AG09309 (cell line): ENCODE data around the gene ZNF554.
A peak's percentile ranks its signal among the peaks of the same experiment; 100 is the strongest.
"Not testable (repeated sequence)": the region's sequence is repeated elsewhere in the genome, so short reads cannot be mapped to it uniquely, and the experiment has no call there.

Source experiments
- DNase-seq: peaks from one replicate; pipeline ENCODE4 v3.0.0-alpha.2; 2010; ENCODE audit warnings: low read depth
- H3K4me3 ChIP-seq: 2 replicates; pipeline ENCODE4 v1.5.1; 2011; ENCODE audit warnings: mild to moderate bottlenecking, low read depth, low read length, moderate library complexity; ENCODE audit not compliant: control insufficient read depth
- TF ChIP-seq, protein P1 (sequence below): IDR thresholded peaks from 2 replicates; pipeline ENCODE4 v1.5.1; 2011; ENCODE audit warnings: mild to moderate bottlenecking, low read depth, low read length, inconsistent platforms; ENCODE audit not compliant: insufficient read depth, control insufficient read depth; ENCODE audit errors: missing control alignments

The ZNF554 gene

DNA sequence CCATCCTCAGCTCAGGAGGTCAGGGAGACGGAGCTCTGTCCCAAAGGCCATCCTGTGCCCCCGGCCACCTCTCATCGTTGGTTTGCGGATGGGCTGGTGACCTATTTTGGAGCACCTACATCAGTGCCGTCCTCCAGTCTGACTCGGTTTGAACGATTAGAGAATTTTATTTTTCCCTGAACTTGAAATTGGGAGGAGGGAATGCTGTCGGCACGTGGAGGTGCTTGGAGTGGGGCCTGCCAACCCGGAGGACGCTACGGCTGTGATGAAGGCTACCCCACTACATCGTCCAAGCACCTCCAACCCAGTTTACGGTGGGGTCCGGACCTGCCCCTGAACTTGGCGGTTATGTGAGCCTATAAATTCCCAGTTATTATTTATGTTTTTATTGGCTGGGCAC is 3.0 kb upstream of the ZNF554 start:
- TF ChIP-seq, protein P1, sequence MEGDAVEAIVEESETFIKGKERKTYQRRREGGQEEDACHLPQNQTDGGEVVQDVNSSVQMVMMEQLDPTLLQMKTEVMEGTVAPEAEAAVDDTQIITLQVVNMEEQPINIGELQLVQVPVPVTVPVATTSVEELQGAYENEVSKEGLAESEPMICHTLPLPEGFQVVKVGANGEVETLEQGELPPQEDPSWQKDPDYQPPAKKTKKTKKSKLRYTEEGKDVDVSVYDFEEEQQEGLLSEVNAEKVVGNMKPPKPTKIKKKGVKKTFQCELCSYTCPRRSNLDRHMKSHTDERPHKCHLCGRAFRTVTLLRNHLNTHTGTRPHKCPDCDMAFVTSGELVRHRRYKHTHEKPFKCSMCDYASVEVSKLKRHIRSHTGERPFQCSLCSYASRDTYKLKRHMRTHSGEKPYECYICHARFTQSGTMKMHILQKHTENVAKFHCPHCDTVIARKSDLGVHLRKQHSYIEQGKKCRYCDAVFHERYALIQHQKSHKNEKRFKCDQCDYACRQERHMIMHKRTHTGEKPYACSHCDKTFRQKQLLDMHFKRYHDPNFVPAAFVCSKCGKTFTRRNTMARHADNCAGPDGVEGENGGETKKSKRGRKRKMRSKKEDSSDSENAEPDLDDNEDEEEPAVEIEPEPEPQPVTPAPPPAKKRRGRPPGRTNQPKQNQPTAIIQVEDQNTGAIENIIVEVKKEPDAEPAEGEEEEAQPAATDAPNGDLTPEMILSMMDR = no peak

DNA sequence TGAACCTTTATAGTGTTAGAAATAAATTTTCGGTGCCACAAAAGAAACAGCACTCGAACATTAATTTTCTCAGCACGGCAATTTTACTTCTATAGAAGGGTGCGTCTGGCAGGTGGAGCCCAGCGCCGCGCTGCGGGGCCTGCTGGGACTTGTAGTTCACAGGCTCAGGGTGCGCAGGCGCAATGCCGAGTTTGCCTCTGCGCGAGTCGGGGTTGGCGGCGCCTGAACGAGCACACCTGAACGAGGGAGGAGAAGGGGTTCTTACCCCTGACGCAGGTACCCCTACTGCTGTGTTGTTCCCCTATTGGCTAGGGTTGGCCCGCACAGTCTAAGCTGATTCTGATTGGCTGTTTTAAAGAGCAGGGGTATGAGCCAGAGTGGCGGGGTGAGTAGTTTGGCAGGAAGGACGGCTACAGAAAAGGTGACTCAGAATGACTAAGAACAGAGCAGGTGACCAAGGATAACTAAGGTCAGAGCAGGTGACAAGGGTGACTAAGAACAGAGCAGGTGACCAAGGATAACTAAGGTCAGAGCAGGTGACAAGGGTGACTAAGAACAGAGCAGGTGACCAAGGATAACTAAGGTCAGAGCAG is 2.3 kb upstream of the ZNF554 start:
- not testable (repeated sequence) for DNase-seq, H3K4me3 ChIP-seq

More for the DNA sequence above, 3.0 kb upstream of the ZNF554 start:
- no peak for DNase-seq
- H3K4me3 ChIP-seq = no peak overlapping the region

DNA sequence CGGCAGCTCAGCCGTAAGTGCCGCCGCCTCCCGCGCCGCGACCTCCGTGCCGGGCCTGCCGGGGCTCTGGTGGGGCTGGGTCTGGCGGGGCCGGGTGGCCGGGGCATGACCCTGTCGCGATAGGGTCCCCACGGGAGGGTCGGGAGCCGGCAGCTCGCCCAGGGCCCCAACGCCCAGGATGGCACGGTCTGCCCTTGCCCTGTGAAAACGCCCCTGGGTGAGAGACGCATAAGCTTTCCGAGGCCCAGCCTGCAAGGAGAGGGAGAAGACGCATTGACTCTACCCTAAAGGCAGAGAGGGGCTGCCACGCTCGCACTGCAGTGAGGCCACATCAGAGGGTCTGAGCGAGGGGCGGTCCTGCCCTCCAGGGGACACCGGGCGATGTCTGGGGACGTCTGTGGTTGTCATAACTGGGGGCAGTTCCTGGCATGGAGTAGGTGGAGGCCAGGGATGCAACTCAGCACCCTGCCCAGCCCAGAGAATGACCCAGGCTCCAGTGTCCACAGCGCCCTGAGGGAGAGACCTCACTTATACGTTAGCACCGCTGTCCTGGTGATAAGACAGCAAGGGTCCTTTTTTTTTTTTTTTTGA is 539 bp downstream of the ZNF554 start:
- peak overlapping the region; percentile 83 for H3K4me3 ChIP-seq
- no peak for DNase-seq
- TF ChIP-seq, protein P1 = no peak

DNA sequence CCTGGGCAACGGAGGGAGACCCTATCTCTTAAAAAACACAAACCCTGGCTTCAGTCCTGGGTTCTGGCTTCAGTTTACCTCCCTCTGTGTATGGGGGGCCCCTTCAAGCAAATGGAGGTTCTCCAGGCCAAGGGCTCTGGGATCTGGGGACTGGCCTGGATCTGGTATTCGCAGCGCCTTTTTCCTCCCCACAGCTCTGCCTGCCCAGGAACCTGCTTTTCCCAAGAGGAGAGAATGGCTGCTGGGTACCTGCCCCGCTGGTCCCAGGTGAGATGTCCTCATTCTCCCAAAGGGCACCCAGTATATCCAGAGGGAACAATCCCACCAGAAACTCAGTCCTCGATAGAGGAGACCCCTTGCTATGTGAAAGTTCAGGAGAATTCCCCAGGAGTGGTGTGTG is 3.2 kb downstream of the ZNF554 start:
- H3K4me3 ChIP-seq = no peak overlapping the region
- TF ChIP-seq, protein P1 = no peak
- DNase-seq = no peak

DNA sequence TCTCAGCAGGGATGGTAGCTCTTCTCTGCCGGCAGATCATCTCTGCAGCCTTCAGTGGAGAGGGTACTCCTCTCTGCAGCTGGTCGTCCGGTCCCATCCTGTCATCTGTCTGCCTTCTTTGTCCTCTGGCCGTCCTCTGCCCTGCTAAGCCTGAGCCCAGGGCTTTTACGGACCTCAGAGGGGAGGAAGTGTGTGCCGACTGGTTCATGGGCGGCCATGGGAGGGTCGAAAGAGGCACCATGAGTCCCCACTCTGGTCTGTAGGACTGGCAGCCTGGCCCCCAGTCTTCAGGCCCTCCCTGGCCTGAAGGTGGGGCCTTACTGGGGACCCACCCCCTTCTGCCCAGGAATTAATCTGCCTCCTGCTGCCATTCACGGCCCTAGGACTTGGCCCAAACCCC is 4.0 kb downstream of the ZNF554 start:
- no peak for DNase-seq
- TF ChIP-seq, protein P1 = no peak
- H3K4me3 ChIP-seq = no peak overlapping the region

DNA sequence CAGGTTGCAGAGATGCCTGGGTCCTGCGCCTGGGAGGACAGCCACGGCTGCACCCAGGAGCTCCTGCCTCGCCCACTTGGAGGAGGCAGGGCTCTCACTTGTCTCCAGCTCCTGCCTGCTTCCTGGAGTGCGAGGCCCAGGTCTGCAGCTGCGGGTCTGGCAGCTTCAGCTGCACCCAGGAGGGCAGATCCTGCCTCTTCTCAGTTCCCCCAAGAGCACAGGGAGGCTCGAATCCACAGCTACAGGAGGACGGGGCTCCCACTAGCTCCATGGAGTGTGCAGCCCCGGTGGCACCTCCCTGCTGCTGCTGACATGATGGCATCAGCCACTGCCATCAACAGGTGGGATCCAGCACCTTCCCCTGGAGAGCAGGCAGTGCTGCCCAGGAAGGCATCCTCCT is 4.5 kb downstream of the ZNF554 start:
- H3K4me3 ChIP-seq = no peak overlapping the region
- no peak for DNase-seq
- TF ChIP-seq, protein P1 = no peak

DNA sequence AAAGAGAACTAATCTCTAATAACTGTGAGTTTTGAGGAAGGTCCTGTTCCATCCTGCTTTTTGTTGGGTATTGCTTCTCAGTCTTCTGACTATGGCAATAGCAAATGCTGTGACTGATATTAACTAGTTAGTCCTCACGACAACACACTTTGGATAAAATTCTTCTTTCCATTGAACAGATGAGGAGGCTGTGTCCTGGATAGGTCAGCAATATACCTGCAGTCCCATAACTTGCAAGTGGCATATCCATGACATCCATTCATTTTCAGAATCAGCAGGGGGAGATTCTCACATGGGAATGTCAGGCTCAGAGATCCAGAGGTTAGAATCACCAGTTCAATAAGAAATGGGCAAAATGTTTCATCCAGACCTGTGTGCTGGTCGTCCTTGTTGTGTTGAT is 7.4 kb downstream of the ZNF554 start:
- no peak for DNase-seq
- TF ChIP-seq, protein P1 = no peak
- no peak overlapping the region for H3K4me3 ChIP-seq
